GM21786 (cell line): ENCODE results near the gene FTSJ3.
A peak's percentile ranks its signal among the peaks of the same experiment; 100 is the strongest.
"Not testable (repeated sequence)": the region's sequence is repeated elsewhere in the genome, so short reads cannot be mapped to it uniquely, and the experiment has no call there.

Experiments used
- ATAC-seq: cut with Tn5 transposase; IDR thresholded peaks from one replicate; pipeline ENCODE4 v1.9.1; 2021; ENCODE audit not compliant: unreplicated experiment

Gene FTSJ3

DNA sequence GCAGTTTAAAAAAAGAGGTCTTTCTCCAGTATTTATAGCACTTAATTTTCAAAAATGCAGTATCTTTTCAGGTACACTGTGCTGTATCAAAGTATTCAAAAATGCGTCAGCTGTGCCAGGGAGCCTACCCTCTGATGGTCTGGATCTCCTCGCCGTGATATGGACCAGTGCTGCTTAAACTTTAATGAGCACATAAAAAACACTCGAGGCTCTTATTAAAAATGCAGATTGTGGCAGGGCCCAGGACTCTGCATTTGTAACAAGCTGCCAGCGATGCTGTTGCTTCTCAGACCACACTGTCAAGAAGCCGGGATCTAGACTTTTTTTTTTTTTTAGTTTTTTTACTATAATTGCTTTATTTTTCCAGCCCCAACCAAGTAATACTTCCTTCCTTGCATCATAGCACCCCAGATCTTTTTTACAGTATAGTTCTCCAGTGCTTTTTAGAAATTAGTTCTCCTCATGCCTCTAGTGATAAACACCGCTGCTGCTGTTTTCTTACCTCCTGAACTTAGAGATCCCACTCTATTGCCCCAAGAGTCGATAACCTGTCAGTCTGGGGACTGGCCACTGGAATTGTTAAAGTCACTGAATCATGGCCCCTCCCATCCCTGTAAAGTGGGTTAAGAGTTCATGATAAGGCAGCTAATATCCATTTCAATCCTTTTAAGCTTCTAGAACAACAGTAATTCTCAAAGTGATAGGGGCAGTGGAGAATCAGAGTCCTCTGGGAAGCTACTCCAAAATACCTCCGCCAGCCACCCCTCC is 16.6 kb upstream of the FTSJ3 start:
- no peak for ATAC-seq

DNA sequence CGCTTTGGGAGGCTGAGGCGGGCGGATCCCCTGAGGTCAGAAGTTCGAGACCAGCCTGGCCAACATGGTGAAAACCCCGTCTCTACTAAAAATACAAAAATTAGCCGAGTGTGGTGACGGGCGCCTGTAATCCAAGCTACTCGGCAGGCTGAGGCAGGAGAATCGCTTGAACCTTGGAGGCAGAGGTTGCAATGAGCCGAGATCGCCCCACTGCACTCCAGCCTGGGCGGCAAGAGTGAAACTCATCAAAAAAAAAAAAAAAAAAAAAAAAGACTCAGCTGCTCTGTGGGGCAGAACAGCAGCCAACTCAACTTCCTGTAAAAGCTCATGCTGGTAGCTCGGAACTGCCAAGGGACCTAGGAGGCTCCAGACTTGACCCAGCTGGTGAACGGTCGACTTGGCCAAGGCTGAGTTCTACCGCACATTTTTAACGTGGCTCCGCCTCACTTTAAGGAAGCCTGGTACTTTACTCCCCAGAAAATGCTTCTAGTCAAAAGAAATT is 16.0 kb upstream of the FTSJ3 start:
- not testable (repeated sequence) for ATAC-seq

DNA sequence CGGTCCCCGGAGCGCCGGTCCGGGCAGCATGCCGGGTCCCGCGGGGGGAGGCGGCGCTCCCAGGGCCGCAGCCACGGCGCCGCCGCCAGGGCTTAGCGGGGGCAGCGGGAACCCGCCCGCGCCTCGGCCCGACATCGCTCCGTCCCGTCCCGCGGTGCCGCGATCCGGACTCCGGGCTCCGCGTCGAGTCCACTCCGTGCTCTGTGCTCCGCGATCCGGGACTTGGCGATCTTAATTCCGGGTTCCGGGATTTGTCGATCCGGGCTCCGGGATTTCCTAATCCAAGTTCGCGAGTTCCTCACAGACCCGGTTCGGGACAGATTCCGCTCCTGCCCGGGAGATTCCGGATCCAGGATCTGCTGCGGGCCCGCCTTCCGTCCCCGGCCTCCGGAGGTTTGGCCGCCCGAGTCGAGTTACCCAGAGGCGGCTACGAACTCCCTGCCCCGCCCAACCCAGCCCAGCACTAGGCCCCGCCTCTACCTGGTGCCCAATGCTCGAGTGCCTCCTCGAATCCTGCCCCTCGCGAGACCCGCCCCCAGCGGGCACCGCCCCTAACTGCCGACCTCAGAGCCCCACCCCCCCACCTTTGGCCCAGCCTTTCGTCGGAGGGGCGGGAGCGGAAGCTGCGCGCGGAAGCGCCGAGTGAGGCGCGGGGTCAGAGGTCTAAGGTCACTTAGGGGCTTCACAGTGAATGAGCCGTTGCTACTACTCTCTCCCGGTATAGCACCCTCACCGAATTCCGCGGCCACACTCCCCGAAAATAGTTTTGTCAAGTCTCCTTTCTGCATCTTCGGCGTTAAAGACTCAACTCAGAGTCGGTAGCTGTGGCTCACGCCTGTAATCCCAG is 15.3 kb upstream of the FTSJ3 start, which contains the start of gene SMARCD2:
TSS of gene SMARCD2 (minus strand) at position 146 of the 847 bp plus-strand sequence. CDS start at position 135, 11 bp downstream.
- ATAC-seq = peak; percentile 79

DNA sequence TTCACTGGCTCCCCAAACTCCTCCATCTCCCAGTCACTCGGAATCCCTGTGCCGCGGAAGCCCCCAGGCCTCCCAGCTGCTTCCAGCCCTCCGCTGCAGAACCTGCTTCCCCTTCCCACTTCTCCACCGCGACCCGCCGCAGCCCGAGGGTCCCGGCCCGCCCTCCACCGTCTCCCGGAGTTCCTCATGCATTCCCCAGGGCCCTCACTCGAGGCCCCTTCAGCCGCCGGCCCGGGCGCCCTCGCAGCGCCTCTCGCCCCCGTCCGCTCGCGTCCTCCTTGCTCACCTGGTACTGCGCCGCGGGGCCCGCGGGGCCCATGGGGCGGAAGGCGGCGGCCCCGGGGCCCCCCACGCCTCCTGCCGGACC is 14.7 kb upstream of the FTSJ3 start:
- peak; percentile 6 for ATAC-seq

DNA sequence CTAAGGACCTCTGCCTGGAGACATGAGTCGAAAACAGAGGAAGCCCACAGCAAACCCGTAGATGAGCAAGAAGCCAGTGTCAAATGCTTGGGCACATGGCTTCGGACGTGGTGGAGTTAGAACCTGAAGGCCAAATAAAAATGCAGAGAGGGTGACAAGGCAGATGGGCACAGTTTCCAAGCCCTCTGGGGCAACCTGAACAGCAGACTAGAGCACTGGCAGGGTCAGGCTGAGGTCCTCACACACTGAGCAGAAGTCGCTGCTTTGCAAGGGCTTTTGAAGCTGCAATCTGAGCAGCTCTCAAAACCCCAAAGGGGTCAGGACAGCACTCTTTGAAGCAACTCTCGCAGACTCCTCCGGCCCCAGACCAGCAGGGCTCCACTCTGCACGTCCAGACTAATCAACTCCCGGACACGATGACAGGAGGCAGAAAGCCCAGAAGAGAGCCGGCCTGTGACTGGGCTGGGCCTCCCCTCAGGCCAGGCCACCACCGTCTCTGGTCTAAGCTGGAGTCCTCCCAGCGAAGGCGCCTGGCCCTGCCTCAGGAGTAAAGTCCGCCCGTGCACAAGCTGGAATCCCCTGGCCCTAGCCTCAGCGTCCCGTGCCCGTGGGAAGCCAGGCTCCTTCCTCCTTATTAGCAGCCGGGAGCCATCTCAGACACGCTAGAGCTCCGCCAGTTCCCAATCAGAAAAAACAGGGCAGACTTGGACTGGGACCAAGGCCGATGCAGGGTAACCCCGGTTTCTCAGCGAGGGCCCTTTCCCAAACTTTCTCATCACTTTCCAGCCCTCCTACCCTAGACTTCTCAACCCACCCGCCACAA is 14.1 kb upstream of the FTSJ3 start:
- no peak for ATAC-seq

DNA sequence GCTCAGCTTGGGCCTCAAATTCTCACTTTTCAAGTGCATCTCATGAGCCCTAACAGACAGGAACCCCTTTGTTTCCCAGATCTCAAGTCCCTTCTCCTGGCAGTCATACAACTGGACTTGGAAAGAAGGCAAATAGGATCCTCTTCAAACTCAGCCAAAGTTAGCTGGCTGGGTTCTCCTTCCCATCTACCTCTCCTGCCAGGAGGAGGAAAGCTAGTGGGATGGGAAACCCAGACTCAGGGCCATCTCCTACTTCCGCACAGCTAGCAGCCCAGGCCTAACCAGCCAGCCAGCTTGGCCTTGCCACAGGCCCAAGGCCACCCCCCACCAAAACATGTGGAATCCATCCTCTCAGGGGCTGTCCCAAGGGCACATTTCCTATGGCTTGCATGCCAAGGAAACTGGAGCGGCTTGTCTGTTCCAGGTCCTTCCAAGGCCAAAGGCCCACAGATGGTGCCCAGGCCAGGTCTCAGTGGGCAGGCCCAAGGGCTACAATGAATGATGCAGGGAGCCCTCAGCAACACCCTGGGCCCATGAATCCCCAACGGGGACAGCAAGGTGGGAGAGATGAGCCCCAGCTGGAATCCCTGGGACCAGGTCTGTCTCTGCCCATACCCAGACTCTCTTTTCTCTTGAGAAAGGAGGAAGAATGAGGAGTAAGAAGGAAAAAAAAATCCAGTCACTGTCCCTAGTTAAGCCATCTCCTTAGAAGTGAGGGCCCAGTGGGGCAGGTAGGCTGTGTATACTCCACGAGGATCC is 13.3 kb upstream of the FTSJ3 start:
- no peak for ATAC-seq

DNA sequence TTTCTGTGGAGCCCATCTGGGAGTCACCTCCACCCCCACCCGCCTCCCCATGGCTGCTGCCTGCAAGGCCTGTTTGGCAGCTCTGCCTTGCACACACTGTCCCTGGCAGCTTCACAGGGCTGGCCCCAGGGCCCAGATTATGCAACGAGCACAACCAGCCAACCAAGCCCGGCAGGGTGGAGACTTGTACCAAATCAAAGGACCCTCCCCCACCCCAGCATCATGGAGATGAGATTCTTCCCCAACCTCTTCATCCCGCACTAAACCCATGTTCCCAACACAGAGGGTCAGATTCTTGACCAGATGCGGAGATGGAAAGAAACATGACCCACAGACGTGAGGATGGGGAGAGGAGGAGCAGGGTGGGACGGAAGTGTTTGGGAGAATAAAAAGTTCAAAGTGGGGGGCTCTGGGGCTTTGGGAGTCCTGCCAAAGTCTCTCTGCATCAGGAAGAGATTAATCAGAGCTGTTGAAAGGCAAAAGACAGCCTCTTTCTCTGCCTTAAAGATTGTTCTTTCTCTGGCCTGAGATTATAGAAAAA is 11.2 kb upstream of the FTSJ3 start:
- no peak for ATAC-seq

DNA sequence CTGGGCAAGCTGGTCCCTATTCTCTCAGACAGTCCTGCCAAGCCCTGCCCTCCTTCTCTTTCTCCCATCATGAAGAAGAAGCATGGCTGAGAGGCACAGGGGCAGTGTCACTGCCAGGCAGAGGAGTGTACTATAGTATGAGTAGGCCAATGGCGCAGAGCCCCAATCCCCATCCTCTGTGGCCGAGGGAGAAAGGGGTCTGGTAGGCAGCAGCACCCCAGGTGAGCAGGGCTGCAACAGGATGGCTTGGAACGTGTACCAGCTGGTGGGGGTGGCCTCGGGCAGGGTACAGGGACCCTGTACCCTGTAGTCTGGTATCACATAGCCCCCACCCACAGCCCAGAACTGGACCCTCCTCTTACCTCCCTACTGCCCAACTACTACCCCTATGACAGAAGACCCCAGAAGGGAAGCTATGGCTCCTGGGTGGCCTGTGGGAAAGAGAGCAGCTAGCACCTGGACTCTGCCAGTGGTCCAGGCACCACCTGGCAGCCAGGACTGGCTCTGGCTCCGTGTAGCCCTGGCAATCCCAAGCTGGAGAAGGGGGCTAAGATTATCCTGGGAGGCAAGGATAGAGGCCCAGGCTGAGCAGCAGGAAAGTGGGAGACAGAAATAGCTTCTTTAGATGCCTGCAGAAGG is 10.6 kb upstream of the FTSJ3 start:
- ATAC-seq = no peak

DNA sequence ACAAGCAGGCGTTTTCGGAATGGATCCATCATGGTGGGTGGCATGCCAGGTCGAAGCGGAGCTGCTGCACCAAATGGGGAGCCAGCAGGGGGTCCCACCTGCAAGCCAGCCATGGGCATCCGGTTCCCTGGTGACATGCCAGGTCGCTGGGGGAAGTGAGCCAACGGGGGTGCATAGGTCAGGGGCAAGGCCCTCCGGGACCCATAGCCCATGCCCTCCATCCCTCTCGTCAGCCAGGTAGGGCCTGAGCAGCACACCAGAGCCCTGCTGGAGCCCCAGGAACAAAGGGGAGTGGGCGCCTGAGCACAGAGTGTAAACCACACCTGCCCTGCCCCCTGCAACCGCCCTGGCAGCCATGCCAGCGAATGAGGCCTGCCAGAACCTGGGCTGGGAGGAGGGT is 10.0 kb upstream of the FTSJ3 start:
- ATAC-seq = no peak

DNA sequence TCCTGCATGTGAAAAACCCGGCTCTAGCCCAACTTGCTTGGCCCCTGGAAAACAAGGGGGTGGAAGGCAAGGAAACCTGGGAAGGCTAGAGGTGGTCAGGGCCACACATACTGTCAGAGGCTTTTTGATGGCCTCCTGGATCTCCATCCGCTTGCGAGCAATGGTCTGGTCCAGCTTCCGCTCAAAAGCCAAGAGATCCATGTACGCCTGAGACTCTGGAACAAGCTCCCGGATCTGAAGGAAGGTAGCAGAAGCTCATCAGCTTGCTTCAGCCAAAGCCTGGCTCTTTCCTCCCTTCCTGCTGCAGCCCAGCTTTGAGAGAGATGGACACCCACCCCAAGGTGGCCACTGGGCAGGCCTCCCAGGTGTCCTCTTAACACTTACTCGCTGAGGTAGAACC is 9.3 kb upstream of the FTSJ3 start:
- ATAC-seq = no peak

DNA sequence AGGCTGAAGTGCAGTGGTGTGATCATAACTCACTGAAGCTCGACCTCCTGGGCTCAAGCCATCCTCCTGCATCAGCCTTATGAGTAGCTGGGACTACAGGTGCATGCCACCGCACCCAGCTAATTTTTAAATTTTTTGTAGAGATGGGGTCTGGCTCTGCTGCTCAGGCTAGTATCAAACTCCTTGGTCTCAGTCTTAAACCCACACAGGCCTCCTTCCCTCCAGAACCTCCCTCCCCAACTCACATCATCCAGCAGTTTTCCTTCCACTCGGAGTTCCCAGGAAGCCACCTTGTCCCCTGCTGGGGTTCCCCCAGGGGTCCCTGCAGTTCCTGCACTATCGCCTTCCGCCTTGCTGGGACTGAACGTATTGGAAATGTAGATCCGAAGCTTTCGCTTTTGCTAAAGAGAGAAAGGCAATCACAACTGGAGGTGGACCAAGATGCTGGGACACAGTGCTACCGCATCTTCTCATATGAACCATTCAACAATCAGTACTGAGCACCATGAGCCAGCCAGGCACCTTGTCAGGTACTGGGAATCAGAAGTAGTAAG is 7.8 kb upstream of the FTSJ3 start:
- ATAC-seq = no peak

DNA sequence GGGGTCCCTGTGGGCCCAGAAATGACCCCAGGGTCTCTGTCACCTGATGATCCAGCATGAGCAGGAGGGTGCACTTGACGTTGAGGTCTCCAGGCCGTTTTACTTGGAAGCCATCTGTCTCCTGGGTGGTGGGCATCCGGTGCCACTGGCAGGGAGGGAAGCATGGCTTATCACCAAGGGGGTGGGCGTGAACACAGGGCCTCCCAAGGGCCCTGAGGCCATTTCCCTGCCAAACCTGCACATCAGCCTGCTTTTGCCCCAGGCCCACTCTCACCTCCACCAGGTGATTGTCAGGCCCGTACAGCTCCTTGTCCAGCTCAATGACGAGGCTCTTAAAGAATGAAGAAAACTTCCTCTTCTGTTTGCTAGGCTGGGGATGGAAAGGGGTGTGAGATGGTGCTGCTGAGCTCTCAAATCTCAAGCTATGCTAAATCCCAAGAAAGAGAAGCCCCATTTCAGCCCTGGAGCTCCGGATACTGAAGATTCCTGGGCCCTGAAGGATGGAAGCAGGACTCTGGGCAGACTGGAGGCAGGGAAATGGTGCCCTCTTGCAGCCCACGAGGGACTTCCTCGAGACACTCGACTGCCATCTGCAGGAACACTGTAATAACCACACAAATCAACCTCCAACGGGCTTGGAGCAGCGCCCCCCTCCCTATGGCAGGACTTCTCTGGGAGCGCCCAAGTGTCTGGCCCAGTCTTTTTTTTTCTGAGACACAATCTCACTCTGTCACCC is 7.1 kb upstream of the FTSJ3 start:
- ATAC-seq = peak; percentile 61

DNA sequence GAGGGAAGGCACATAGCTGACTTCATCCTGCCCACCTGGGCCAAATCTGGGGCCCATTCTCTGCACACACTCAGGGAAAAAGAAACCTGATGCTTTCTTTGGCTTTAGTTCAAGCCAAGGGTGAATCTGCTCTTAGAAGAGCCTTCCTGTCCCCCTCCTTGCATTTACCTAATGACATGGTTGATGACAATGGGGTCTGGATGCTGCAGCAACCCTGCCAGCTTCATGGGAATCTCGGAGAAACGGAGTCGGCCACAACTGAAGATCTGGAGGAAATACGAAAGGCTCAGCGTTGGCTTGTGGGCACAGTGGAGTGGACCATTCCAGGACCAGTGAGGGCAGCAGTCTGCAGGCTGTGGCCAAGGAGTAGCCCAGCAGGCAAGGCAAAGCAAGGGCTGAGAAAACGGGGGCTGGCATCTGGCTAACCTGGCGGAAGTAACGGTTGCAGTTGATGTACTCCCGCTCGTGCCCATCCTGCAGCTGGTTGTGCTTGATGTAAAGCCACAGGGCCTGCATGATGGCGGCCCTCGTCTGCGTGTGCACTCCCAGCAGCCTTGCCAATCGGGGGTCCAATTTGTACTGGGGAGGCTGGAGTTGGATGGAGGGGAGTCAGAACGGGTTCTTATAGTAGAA is 6.4 kb upstream of the FTSJ3 start:
- ATAC-seq = no peak

DNA sequence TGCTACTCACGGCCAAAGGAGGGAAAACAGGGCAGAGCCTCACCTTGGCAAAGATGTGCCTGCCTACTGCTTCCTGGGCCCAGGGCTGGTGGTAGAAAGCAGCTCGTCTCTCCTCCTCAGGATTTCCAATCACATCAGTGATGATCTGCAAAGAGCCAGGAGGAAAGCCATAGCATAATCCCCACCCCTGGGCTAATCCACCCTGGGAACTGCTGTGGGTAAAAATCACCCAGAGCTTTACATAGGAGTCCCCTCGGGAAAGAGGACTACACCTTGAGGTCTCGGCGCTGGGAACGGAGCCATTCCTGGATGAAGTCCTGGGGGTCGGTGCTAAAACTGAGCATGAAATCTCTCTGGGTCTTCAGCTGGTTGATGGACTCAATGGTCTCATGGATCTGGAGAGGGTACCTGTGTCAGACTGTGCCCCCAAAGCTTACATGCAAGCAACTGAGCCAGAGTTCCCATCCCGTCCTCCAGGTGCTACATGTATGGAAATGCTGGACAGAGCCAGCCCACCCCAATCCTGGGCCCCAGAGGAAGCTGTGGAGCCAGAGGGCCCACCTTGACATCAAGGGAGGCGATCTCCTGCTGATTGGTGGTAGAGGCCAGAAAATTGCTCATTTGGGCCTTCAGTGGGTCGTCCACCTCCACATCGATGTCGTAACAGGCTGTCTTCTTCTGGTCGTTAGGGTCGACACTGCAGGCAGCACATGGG is 5.7 kb upstream of the FTSJ3 start:
- no peak for ATAC-seq

DNA sequence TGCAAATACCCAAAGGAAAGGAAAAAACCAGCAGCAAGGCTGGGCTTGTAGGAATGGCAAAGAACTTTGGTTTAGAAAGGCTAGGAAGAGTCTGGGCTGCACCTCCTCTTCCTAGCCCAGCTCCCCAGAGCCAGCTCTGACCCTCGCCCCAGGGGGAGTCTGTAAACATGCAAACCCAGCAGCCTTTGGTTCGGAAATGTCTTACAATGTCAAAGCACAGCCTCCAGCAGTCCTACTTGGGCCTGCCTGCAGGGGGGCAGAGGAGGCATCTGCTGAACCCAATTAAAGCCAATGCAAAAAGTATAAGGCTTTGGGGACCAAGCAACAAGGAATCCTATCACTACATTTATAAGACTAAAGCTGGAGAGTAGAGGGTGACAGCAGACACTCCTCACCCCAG is 5.0 kb upstream of the FTSJ3 start:
- ATAC-seq = no peak

DNA sequence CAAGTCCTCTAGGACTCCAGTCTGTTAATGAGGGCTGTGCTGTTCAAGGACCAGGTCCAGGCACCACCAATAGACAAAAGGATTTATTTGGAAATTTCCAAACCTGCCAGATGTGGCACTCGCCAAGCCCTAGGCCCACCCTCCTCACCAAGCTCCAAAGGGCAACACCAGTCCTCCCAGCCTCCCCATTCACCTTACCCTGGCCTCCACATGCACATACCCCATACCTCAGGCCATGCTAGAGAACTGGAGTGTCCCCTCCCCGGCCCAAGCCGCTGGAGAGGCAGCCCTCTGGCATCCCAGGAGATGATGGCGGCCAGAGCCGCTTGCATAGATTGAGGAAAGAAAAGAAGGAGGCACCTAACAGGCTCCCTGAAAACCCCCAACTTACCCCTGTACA is 4.6 kb upstream of the FTSJ3 start:
- no peak for ATAC-seq

DNA sequence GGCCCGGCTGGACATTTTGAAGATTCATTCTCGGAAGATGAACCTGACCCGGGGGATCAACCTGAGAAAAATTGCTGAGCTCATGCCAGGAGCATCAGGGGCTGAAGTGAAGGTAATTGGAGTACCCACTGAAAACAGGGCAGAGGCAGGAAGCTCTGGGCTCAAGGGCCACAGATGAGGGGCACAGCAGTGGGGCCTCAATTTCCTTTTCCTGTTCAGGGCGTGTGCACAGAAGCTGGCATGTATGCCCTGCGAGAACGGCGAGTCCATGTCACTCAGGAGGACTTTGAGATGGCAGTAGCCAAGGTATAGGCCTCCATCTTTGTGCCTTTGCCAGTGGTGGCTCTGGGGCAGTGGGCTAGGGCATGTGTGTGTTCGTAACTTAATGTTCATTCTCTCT is 4.0 kb upstream of the FTSJ3 start:
- no peak for ATAC-seq
